NB4 (cell line): Measurements from ENCODE around the gene AMIGO1.

Source experiments
- CTCF ChIP-seq: IDR thresholded peaks from one replicate; pipeline ENCODE4 v1.5.1; 2012; ENCODE audit warnings: low read depth, low read length
- MAX ChIP-seq: IDR thresholded peaks from 2 replicates; pipeline ENCODE4 v1.6.1; 2011; ENCODE audit warnings: low read depth, low read length
- MYC ChIP-seq: IDR thresholded peaks from 2 replicates; pipeline ENCODE4 v1.6.1; 2011; ENCODE audit warnings: low read depth, low read length
- POLR2A ChIP-seq: IDR thresholded peaks from 2 replicates; pipeline ENCODE4 v1.6.1; 2011; ENCODE audit warnings: mild to moderate bottlenecking; ENCODE audit not compliant: insufficient read length; ENCODE audit errors: extremely low read depth

- TF ChIP-seq CTCF (no peak), POLR2A (no peak), MAX (no peak), MYC (no peak)
Observed at GRCh38 chr1:109484519-109484975, 25.0 kb downstream of the AMIGO1 start.
